Neutrophil (primary cell): Measurements from ENCODE around the gene PSMB3.

Source experiments
- H3K27ac ChIP-seq: fragments of 200-600 bp; sonication (generic); 2 replicates; pipeline ENCODE4 v1.5.1; 2016; ENCODE audit warnings: mild to moderate bottlenecking, moderate library complexity
- H3K27me3 ChIP-seq: fragments of 200-600 bp; sonication (generic); 2 replicates; pipeline ENCODE4 v1.6.0; 2016; ENCODE audit warnings: mild to moderate bottlenecking
- H3K36me3 ChIP-seq: fragments of 200-600 bp; sonication (generic); 2 replicates; pipeline ENCODE4 v1.5.1; 2017
- H3K4me1 ChIP-seq, 2 experiments: fragments of 200-600 bp in 1 of 2; sonication (generic) in 1 of 2; 1 replicate in 1 of 2; 2 replicates in 1 of 2; pipeline versions ENCODE4 v1.5.1 to v1.6.1; 2013 to 2016; ENCODE audit warnings: low read depth in 1 of 2, low read length in 1 of 2, mild to moderate bottlenecking in 1 of 2, moderate library complexity in 1 of 2; ENCODE audit not compliant: control insufficient read depth in 1 of 2, insufficient read depth in 1 of 2
- H3K4me3 ChIP-seq, 2 experiments: fragments of 200-600 bp in 1 of 2; sonication (generic) in 1 of 2; 1 replicate in 1 of 2; 2 replicates in 1 of 2; pipeline ENCODE4 v1.5.1; 2013 to 2016; ENCODE audit warnings: low read depth in 1 of 2, low read length in 1 of 2, mild to moderate bottlenecking in 1 of 2, moderate library complexity in 1 of 2
- H3K9me3 ChIP-seq: fragments of 200-600 bp; sonication (generic); 2 replicates; pipeline ENCODE4 v1.5.1; 2016
- CTCF ChIP-seq: fragments of 200-600 bp; sonication (generic); IDR thresholded peaks from 2 replicates; pipeline ENCODE4 v1.5.1; 2016; ENCODE audit warnings: antibody characterized with exemption

Gene PSMB3

GRCh38 chr17:38752308-38753070, at the start of gene PSMB3:
Gene PSMB3, plus strand, starts transcription at chr17:38752741. Its CDS starts 86 bp downstream, at chr17:38752827.
- peaks cover 45% of the 10 kb centered on the region for H3K27me3 ChIP-seq
- peak within 1 kb of the TSS; percentile 87 for H3K27ac ChIP-seq
- H3K4me1 ChIP-seq = peaks cover 63 to 64% of the 10 kb centered on the region in 2 experiments
- peak within 1 kb of the TSS; percentile 91 to 97 for H3K4me3 ChIP-seq
- TF ChIP-seq CTCF = peak; percentile 45
- H3K9me3 ChIP-seq = no peaks in the 10 kb centered on the region
- H3K36me3 ChIP-seq = peaks cover 40% of the 10 kb centered on the region

DNA sequence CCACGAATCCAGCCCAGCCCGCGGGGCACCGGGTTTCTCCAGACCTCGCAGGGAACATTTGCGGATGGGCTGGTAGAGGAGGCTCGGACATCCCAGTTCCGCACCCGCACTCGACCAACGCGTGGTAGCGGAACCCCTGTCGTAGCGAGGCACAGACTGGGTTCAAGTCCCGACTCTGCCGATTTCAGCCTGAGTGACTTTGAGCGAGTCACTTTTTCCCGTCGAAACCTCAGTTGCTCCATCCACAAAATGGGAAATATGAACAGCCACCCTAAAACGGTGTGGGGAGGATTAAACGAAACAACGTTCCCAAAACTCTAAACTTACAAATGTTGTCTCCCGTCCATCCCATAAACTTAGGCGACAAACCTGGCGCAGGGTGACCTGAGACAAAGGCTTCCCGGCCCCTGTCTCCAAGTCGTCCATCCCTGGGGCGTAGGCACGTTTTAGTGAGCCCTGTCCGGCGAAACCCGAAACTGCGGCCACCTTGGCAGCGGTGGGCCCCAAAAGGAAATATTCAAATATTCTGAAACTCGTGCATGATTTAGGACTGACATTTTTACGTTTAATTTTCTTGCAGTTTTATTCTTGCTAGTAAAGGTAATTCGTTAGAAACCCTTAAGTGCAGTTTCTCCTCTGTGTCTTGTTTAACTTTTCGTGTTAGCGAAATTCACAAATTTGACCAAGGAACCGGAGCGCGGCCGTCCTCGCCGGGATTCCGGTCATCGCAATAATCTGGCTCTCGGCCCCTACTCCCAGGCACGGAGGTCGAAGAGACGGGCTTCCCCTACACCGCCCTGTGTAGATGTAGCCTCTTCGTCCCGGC, 49.4 kb upstream of the PSMB3 start:
- H3K27ac ChIP-seq = peak overlapping the region; percentile 93
- H3K9me3 ChIP-seq = no peaks in the 10 kb centered on the region
- H3K4me3 ChIP-seq = peak overlapping the region; percentile 86 to 93
- TF ChIP-seq CTCF = no peak
- H3K27me3 ChIP-seq = peaks cover 26% of the 10 kb centered on the region
- H3K36me3 ChIP-seq = no peaks in the 10 kb centered on the region
- peaks cover 54 to 62% of the 10 kb centered on the region in 2 experiments for H3K4me1 ChIP-seq

- no peak for TF ChIP-seq CTCF
- Histone ChIP-seq H3K9me3 (no peaks in the 10 kb centered on the region), H3K4me3 (peak overlapping the region; percentile 86 to 93), H3K36me3 (peaks cover 3% of the 10 kb centered on the region), H3K27me3 (peaks cover 23% of the 10 kb centered on the region), H3K27ac (peak overlapping the region; percentile 93), H3K4me1 (peaks cover 54 to 62% of the 10 kb centered on the region in 2 experiments)
These were observed 48.6 kb upstream of the PSMB3 start for GRCh38 chr17:38703742-38704605.

DNA sequence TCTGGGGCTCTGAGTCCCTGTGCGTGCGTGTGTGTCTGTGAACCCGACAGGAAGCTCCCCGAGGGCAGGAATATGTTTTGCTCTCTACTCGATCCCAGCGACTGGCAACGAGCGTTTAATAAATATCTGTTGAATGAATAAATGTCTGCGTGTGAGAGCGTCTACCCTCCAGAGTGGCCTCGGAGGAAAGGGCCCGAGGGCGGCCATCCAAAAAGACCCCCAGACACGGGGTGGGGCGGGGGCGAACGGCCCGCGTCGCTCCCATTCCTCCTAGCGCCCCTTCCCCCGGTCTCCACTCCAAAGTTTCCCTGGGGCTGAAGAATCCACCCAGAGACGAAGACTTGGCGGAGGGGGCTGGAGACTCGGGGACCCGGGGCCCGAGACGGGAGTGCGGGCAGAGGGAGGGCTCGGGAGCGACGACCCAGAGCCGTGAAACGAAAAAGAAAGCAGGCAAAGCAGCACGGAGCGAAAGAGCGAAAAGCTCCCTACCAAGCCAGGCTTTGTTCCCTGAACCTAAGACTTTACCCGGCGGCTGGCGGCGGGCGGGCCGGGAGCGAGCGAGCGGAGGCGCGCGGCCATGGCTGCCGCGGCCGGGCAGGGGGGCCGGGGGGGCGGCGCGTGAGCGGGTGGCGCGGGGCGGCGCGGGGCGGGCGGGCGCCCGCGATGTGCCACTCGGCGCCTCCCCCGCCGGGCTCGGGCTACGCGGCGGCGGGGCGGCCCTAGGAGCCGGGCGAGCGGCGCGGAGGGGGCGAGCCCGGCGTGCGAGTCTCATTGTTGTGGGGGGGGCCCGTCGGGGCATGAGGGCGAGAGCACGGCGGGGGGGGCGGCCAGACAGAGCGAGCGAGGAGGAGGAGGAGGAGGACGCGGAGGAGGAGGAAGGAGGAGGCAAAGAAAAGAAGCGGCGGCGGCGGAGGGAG, 47.7 kb upstream of the PSMB3 start, which contains the start of gene MLLT6:
TSS of gene MLLT6 (plus strand) at position 668 of the 917 bp plus-strand sequence. CDS start 360 bp downstream, outside the sequence.
- Histone ChIP-seq H3K4me3 (peak within 1 kb of the TSS; percentile 86 to 93), H3K27me3 (peaks cover 14% of the 10 kb centered on the region), H3K4me1 (peaks cover 54 to 62% of the 10 kb centered on the region in 2 experiments)

More for the DNA sequence above, 47.7 kb upstream of the PSMB3 start, which contains the start of gene MLLT6:
- TF ChIP-seq CTCF = no peak
- peaks cover 12% of the 10 kb centered on the region for H3K36me3 ChIP-seq
- H3K9me3 ChIP-seq = no peaks in the 10 kb centered on the region
- peak within 1 kb of the TSS; percentile 93 for H3K27ac ChIP-seq
